Measurements from ENCODE around the gene CDC25B. TPM values are rescaled to one million over a fixed set of nuclear protein-coding genes. Genes with fewer than 3 reads are reported as not detected.

CDC25B gene
- total and polyA plus RNA-seq, 2 of the 13 experiments (the other 11 are each of a cell fraction or from before 2014, with no cell fraction given), result 14.5 to 19.4 TPM

GRCh38 chr20:3820048-3820900 is 24.2 kb downstream of the CDC25B start, which contains the start of gene AP5S1 (continued):
- peak; percentile 81; the same call in 1 of the 2 replicates for TF ChIP-seq THAP7 (CRISPR knock-in tag; IDR thresholded peaks at IDR 0.05)
- TF ChIP-seq ZBTB20 (CRISPR knock-in tag; IDR thresholded peaks at IDR 0.05; ENCODE audit: borderline replicate concordance, low read depth), result peak; percentile 32
- peak; percentile 99 for TF ChIP-seq HNF1B (CRISPR knock-in tag; IDR thresholded peaks at IDR 0.05)
- TF ChIP-seq PHF8 (CRISPR knock-in tag; IDR thresholded peaks at IDR 0.05), result peak; percentile 100
- TF ChIP-seq ZNF558 (CRISPR knock-in tag; IDR thresholded peaks at IDR 0.05; ENCODE audit: borderline replicate concordance), result peak; percentile 80; the same call in 1 of the 2 replicates
- peak; percentile 20; the same call in 1 of the 2 replicates for TF ChIP-seq ZNF24 (IDR thresholded peaks at IDR 0.05)
- no peak for TF ChIP-seq ZNF737 (CRISPR knock-in tag; IDR thresholded peaks at IDR 0.05; ENCODE audit: borderline replicate concordance)
- peak; percentile 96 for TF ChIP-seq CCDC6 (CRISPR knock-in tag; IDR thresholded peaks at IDR 0.05)
- TF ChIP-seq IRX3 (CRISPR knock-in tag; IDR thresholded peaks at IDR 0.05; ENCODE audit: borderline replicate concordance, low read depth), result peak; percentile 77; the same call in 1 of the 2 replicates
- TF ChIP-seq ZKSCAN1 (IDR thresholded peaks at IDR 0.05; ENCODE audit: low read length), result no peak; the same call in none of the 2 replicates
- TF ChIP-seq NFIC (IDR thresholded peaks at IDR 0.05; ENCODE audit: low read length), result no peak
- TF ChIP-seq ZNF850 (CRISPR knock-in tag; conservative IDR thresholded peaks at IDR 0.05), result no peak
- TF ChIP-seq DMAP1 (CRISPR knock-in tag; IDR thresholded peaks at IDR 0.05), result peak; percentile 98
- TF ChIP-seq ZNF343 (CRISPR knock-in tag; IDR thresholded peaks at IDR 0.05), result peak; percentile 96
- TF ChIP-seq NR0B2 (CRISPR knock-in tag; IDR thresholded peaks at IDR 0.05), result peak; percentile 95
- peak; percentile 76; the same call in 1 of the 2 replicates for TF ChIP-seq TEF (CRISPR knock-in tag; IDR thresholded peaks at IDR 0.05)
- TF ChIP-seq TAF15 (IDR thresholded peaks at IDR 0.05; ENCODE audit: low read depth, low read length, poor library complexity, severe bottlenecking), result peak; percentile 94
- TF ChIP-seq SIN3B (IDR thresholded peaks at IDR 0.05; ENCODE audit: low read length), result peak; percentile 85
- no peak; the same call in 1 of the 2 replicates for TF ChIP-seq RFX1 (IDR thresholded peaks at IDR 0.05)
- peak; percentile 95 for TF ChIP-seq ZNF446 (CRISPR knock-in tag; IDR thresholded peaks at IDR 0.05)
- TF ChIP-seq ZSCAN5A (CRISPR knock-in tag; IDR thresholded peaks at IDR 0.05; ENCODE audit: borderline replicate concordance), result 0 out of 2 replicates have a peak, but pooled peaks have one; percentile 51
- TF ChIP-seq HHEX (CRISPR knock-in tag; IDR thresholded peaks at IDR 0.05), result no peak
- TF ChIP-seq ZNF777 (CRISPR knock-in tag; IDR thresholded peaks at IDR 0.05), result peak; percentile 100
- peak; percentile 86 for TF ChIP-seq ZNF335 (CRISPR knock-in tag; IDR thresholded peaks at IDR 0.05)
- TF ChIP-seq AKAP8 (CRISPR knock-in tag; IDR thresholded peaks at IDR 0.05), result peak; percentile 92
- TF ChIP-seq KLF6 (CRISPR knock-in tag; IDR thresholded peaks at IDR 0.05), result peak; percentile 97
- TF ChIP-seq PHF20 (CRISPR knock-in tag; IDR thresholded peaks at IDR 0.05), result peak; percentile 94

Data from HepG2 (cell line).